GM12801 (cell line): Measurements from ENCODE around the gene PLEK2.
A peak's percentile ranks its signal among the peaks of the same experiment; 100 is the strongest.

ENCODE experiments used
- CTCF ChIP-seq: IDR thresholded peaks from one replicate; pipeline ENCODE4 v1.5.1; 2011; ENCODE audit warnings: control low read depth; ENCODE audit not compliant: insufficient read length; ENCODE audit errors: extremely low read depth

Gene PLEK2

GRCh38 chr14:67359775-67360469, 52.0 kb downstream of the PLEK2 start, which contains the start of the genes ATP6V1D and EIF2S1:
ATP6V1D (minus strand) TSS chr14:67359804; CDS start chr14:67359698, 106 bp downstream.
EIF2S1 (plus strand) TSS chr14:67360328; CDS start chr14:67364768, 4,440 bp downstream.
- TF ChIP-seq CTCF, result peak; percentile 74

GRCh38 chr14:67358924-67359774, 52.8 kb downstream of the PLEK2 start:
- TF ChIP-seq CTCF, result no peak

GRCh38 chr14:67357969-67358354, 54.0 kb downstream of the PLEK2 start:
- TF ChIP-seq CTCF, result no peak

GRCh38 chr14:67357186-67357968, 54.6 kb downstream of the PLEK2 start:
- no peak for TF ChIP-seq CTCF

- no peak for TF ChIP-seq CTCF
Observed at GRCh38 chr14:67352055-67352454, 59.9 kb downstream of the PLEK2 start.

- no peak for TF ChIP-seq CTCF
Observed at GRCh38 chr14:67345583-67345982, 66.4 kb downstream of the PLEK2 start.
